Measurements from ENCODE around the gene CCNDBP1.

Gene CCNDBP1

DNA sequence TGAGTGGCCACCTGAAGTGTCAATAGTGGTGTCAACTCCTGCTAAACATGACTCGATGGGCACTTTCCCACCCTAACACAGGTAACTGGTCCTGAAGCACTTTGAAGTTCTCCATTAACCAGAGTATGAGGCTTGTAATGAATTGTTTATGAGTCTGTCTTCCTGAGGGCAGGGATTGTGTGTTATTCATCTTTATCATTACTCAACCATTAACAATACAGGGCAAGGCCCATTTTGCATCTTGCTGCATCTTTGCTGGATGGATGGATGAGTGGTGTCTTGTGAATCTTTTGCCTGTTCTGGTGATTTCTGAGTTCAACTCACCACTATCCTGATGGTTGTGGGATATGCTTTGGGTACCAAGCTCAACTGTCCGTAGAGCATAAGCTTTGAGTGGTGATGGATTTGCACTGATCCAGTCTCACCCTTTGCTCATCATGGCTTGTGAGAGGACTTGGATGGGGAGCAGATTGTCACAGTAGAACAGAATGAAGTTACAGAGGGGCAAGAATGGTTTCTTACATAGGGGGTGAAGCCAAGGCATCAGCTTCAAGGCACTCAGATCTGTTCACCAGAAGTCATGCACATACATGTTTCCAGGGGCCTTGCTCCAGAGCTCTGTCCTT lies 57.9 kb downstream of the CCNDBP1 start:
- Histone ChIP-seq H3K27me3 (replicated peaks; ENCODE audit: insufficient read depth, low read length) (no peaks in the 10 kb centered on the region), H3K4me2 (ENCODE audit: low read depth, low read length) (no peak overlapping the region), H3K79me2 (ENCODE audit: low read length) (no peaks in the 10 kb centered on the region), H3K36me3 (replicated peaks; ENCODE audit: insufficient read depth, low read length) (no peaks in the 10 kb centered on the region), H4K20me1 (ENCODE audit: insufficient read depth, low read length) (no peaks in the 10 kb centered on the region), H3K4me1 (ENCODE audit: low read length) (no peaks in the 10 kb centered on the region), H2AFZ (ENCODE audit: low read length) (no peak overlapping the region), H3K27ac (ENCODE audit: low read length) (no peak overlapping the region), H3K9me2 (replicated peaks; ENCODE audit: insufficient read depth, low read length) (no peaks in the 10 kb centered on the region), H3F3A (ENCODE audit: insufficient read depth, low read length) (no peaks in the 10 kb centered on the region), H3K9ac (ENCODE audit: low read length) (no peak overlapping the region), H3K9me3 (replicated peaks; ENCODE audit: insufficient read depth, low read length) (no peaks in the 10 kb centered on the region), H3K4me3 (ENCODE audit: low read length) (no peak overlapping the region)
- TF ChIP-seq, protein P1, sequence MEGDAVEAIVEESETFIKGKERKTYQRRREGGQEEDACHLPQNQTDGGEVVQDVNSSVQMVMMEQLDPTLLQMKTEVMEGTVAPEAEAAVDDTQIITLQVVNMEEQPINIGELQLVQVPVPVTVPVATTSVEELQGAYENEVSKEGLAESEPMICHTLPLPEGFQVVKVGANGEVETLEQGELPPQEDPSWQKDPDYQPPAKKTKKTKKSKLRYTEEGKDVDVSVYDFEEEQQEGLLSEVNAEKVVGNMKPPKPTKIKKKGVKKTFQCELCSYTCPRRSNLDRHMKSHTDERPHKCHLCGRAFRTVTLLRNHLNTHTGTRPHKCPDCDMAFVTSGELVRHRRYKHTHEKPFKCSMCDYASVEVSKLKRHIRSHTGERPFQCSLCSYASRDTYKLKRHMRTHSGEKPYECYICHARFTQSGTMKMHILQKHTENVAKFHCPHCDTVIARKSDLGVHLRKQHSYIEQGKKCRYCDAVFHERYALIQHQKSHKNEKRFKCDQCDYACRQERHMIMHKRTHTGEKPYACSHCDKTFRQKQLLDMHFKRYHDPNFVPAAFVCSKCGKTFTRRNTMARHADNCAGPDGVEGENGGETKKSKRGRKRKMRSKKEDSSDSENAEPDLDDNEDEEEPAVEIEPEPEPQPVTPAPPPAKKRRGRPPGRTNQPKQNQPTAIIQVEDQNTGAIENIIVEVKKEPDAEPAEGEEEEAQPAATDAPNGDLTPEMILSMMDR (IDR thresholded peaks at IDR 0.05; ENCODE audit: low read length) = no peak
- TF ChIP-seq EZH2 (optimal IDR thresholded peaks at IDR 0.05; ENCODE audit: low read depth, low read length) (no peak), EZH2phosphoT487 (IDR thresholded peaks at IDR 0.05; ENCODE audit: low read length) (no peak)
- no peak for DNase-seq

DNA sequence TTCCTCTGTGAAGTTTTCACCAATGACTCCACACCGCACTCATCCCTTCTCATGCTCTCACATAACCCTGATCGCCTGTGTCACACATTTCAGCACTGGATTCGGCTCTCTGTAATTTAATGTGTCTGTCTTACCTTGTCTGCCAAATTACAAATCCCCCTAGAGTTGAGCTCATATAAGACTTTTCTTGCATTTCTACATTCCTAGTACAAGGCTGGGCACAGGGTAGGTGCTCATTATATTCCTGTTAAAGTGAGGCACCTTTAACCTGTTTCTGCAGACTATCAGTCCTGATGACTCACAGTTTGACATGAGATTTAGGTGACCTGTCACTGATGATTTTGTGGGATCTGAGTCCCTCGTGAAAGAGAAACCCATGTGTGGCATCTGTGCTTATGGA lies 58.9 kb downstream of the CCNDBP1 start:
- H3K4me2 ChIP-seq (ENCODE audit: low read depth, low read length) = no peak overlapping the region
- no peaks in the 10 kb centered on the region for H3K36me3 ChIP-seq (replicated peaks; ENCODE audit: insufficient read depth, low read length)
- no peak overlapping the region for H3K9ac ChIP-seq (ENCODE audit: low read length)
- no peaks in the 10 kb centered on the region for H3K27me3 ChIP-seq (replicated peaks; ENCODE audit: insufficient read depth, low read length)
- H3K27ac ChIP-seq (ENCODE audit: low read length) = no peak overlapping the region
- H4K20me1 ChIP-seq (ENCODE audit: insufficient read depth, low read length) = no peaks in the 10 kb centered on the region
- TF ChIP-seq, protein P1 (IDR thresholded peaks at IDR 0.05; ENCODE audit: low read length) = no peak
- no peak for TF ChIP-seq EZH2phosphoT487 (IDR thresholded peaks at IDR 0.05; ENCODE audit: low read length)
- no peak for TF ChIP-seq EZH2 (optimal IDR thresholded peaks at IDR 0.05; ENCODE audit: low read depth, low read length)
- no peaks in the 10 kb centered on the region for H3K79me2 ChIP-seq (ENCODE audit: low read length)
- no peak overlapping the region for H3K4me3 ChIP-seq (ENCODE audit: low read length)
- no peak for DNase-seq
- no peaks in the 10 kb centered on the region for H3K9me3 ChIP-seq (replicated peaks; ENCODE audit: insufficient read depth, low read length)
- H3K4me1 ChIP-seq (ENCODE audit: low read length) = no peaks in the 10 kb centered on the region
- H2AFZ ChIP-seq (ENCODE audit: low read length) = no peak overlapping the region
- H3F3A ChIP-seq (ENCODE audit: insufficient read depth, low read length) = no peaks in the 10 kb centered on the region
- H3K9me2 ChIP-seq (replicated peaks; ENCODE audit: insufficient read depth, low read length) = no peaks in the 10 kb centered on the region

DNA sequence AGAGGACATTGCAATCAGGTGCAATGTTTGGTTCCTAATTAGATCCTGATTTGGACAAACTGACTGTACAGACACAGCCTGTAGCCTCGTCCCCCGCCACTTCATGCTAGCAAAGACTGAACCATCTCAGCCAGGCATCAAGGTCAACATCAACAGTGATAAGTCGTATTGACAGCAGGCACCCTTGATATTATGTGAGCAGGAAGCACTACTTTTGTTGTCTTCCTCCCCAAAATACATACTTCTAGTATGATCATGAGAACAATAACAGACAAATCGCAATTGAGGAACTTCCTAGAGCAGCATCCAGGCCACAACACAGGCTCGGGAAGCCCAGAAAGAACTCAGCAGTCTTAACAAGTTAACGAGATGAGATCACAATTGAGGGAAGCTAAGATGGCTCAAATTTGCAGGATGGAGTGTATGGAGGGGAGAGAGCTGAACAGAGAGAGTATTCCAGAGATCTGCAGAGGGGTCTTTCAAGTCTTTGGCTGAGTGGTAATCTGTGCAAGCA lies 61.1 kb downstream of the CCNDBP1 start:
- Histone ChIP-seq H3K9ac (ENCODE audit: low read length) (no peak overlapping the region), H3K9me3 (replicated peaks; ENCODE audit: insufficient read depth, low read length) (no peaks in the 10 kb centered on the region), H3K79me2 (ENCODE audit: low read length) (no peaks in the 10 kb centered on the region), H3K9me2 (replicated peaks; ENCODE audit: insufficient read depth, low read length) (no peaks in the 10 kb centered on the region), H3K4me2 (ENCODE audit: low read depth, low read length) (no peak overlapping the region), H2AFZ (ENCODE audit: low read length) (no peak overlapping the region), H3F3A (ENCODE audit: insufficient read depth, low read length) (no peaks in the 10 kb centered on the region), H3K27me3 (replicated peaks; ENCODE audit: insufficient read depth, low read length) (no peaks in the 10 kb centered on the region), H3K36me3 (replicated peaks; ENCODE audit: insufficient read depth, low read length) (no peaks in the 10 kb centered on the region), H3K27ac (ENCODE audit: low read length) (no peak overlapping the region), H4K20me1 (ENCODE audit: insufficient read depth, low read length) (no peaks in the 10 kb centered on the region), H3K4me1 (ENCODE audit: low read length) (no peaks in the 10 kb centered on the region), H3K4me3 (ENCODE audit: low read length) (no peak overlapping the region)
- TF ChIP-seq, protein P1 (IDR thresholded peaks at IDR 0.05; ENCODE audit: low read length) = no peak
- TF ChIP-seq EZH2 (optimal IDR thresholded peaks at IDR 0.05; ENCODE audit: low read depth, low read length) = no peak
- TF ChIP-seq EZH2phosphoT487 (IDR thresholded peaks at IDR 0.05; ENCODE audit: low read length) = no peak
- no peak for DNase-seq

All from MM.1S (cell line).